IPS-18c (cell line): Measurements from ENCODE around the gene EXOC3L4.

ENCODE experiments used
- H3K4me3 ChIP-seq: 2 replicates; pipeline ENCODE4 v1.7.0; 2013; ENCODE audit warnings: low read depth, mild to moderate bottlenecking, low read length, moderate library complexity; ENCODE audit not compliant: insufficient read depth
- H3K9me3 ChIP-seq: one replicate; pipeline ENCODE4 v1.6.1; 2013; ENCODE audit warnings: mild to moderate bottlenecking, low read length, moderate library complexity; ENCODE audit not compliant: control insufficient read depth, insufficient read depth

Gene EXOC3L4

DNA sequence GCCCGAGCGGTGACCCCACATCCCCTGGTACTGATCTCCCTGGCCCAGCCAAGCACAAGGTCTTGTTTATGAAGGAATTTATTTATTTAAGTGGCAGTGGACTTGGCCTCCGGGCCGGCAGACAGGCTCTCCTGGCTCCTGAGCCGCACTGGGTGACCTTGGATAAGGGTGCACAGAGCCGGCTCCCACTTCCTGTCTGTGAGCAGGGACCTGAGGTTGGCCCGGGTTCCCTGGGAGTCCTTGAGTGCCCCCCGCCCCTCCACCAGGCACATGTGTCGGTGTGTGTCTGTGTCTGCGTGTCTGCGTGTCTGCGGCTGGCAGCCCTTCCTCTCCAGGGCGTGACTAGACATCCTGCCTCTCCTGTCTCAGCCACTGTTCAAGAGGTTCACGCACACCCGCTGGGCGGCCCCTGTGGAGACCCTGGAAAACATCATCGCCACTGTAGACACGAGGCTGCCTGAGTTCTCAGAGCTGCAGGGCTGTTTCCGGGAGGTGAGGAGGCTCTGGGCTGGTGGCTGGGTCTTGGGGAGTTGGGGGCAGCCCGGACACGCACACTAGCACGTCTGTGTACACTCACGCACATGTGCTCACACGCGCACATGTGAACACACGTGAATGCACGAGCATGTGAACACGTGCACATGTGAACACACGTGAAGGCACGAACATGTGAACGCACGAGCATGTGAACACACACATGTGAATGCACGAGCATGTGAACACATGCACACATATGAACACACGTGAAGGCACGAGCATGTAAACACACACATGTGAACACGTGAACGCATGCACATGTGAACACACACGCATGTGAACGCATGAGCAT is 38.1 kb downstream of the EXOC3L4 start:
- H3K4me3 ChIP-seq = no peak overlapping the region
- H3K9me3 ChIP-seq = no peaks in the 10 kb centered on the region

- H3K9me3 ChIP-seq = no peaks in the 10 kb centered on the region
These were observed 39.0 kb downstream of the EXOC3L4 start for GRCh38 chr14:103133210-103134140.

DNA sequence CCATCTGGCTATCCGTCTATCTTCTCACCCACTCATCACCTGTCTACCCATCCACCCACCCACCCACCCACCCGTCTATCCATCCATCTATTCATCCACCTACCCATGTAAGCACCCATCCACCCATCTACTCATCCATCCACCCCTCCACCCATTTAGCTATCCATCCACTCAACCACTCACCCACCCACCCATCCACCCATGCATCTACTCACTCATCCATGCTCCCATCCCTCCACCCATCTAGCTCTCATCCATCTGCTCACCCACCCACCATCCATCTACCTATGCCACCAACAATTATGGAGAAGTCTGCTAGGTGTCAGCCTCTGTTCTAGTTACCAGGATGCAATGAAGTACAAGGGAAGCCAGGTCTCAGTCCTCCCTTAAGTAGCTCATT is 39.9 kb downstream of the EXOC3L4 start:
- H3K9me3 ChIP-seq = no peaks in the 10 kb centered on the region
- H3K4me3 ChIP-seq = no peak overlapping the region

More at GRCh38 chr14:103133210-103134140, 39.0 kb downstream of the EXOC3L4 start:
- no peak overlapping the region for H3K4me3 ChIP-seq

DNA sequence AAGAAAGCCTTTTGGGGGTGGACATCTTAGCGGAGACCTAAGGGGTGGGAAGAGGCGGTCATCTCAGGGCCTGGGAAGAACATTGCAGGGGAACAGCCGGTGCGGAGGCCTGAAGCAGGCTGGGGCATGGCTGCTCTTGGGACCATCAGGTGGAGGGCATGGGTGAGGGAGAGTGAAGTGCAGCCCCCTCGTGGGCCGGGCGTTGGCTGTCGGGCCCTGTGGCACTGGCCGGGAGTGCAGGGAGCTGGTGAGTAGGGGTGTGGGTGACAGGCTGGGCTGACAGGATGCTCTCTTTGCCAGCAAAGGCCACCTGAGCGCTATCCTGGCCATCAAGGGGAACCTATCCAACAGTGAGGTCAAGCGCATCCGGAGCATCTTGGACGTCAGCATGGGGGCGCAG is 40.4 kb downstream of the EXOC3L4 start:
- H3K9me3 ChIP-seq = no peaks in the 10 kb centered on the region
- H3K4me3 ChIP-seq = no peak overlapping the region

GRCh38 chr14:103135333-103136260 is 41.1 kb downstream of the EXOC3L4 start:
- no peak overlapping the region for H3K4me3 ChIP-seq
- H3K9me3 ChIP-seq = no peaks in the 10 kb centered on the region

- Histone ChIP-seq H3K4me3 (no peak overlapping the region), H3K9me3 (no peaks in the 10 kb centered on the region)
These were observed 42.1 kb downstream of the EXOC3L4 start for GRCh38 chr14:103136388-103137271.

GRCh38 chr14:103137689-103138300 is 43.3 kb downstream of the EXOC3L4 start:
- Histone ChIP-seq H3K9me3 (no peaks in the 10 kb centered on the region), H3K4me3 (no peak overlapping the region)

DNA sequence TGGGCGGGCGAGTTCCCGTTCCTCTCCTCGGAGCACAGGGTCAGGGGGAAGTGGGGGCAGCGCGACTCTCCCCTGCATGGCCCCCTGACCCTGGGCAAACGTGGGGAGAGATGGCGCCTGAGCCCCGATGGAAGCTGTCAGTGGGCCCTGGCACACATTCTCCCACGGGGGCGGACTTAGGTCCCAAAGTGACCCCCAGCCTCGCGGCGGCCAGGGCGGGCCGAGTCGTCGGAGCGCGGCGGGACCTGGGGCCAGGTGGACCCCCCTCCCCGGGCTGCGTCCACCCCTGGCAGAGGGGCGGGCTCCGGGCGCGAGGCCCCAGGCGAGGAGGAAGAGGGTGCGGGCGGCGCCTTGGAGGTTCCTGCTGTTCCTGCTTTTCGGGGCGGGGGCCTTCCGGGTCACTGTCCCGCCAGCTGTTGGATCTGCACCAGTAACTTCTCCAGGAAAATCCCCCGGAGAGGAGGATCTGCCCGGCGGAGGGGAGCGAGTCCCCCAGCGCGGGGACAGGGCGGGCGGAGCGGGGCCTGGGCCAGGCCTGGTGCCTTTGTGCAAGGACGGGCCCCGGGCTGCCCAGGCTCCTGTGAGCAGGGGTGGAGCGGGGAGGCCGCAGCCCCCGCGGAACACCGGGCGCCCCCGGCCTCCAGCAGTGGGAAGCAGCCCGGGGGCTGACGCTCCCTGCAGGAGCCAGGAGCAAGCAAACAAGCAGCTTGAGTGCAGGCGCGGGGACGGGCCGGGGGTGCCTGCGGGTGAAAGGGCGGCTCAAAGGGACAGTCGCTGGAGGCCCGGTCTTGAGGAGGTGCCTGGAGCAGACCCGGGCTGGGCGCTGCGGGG is 44.0 kb downstream of the EXOC3L4 start:
- no peaks in the 10 kb centered on the region for H3K9me3 ChIP-seq
- peak overlapping the region; percentile 57 for H3K4me3 ChIP-seq

DNA sequence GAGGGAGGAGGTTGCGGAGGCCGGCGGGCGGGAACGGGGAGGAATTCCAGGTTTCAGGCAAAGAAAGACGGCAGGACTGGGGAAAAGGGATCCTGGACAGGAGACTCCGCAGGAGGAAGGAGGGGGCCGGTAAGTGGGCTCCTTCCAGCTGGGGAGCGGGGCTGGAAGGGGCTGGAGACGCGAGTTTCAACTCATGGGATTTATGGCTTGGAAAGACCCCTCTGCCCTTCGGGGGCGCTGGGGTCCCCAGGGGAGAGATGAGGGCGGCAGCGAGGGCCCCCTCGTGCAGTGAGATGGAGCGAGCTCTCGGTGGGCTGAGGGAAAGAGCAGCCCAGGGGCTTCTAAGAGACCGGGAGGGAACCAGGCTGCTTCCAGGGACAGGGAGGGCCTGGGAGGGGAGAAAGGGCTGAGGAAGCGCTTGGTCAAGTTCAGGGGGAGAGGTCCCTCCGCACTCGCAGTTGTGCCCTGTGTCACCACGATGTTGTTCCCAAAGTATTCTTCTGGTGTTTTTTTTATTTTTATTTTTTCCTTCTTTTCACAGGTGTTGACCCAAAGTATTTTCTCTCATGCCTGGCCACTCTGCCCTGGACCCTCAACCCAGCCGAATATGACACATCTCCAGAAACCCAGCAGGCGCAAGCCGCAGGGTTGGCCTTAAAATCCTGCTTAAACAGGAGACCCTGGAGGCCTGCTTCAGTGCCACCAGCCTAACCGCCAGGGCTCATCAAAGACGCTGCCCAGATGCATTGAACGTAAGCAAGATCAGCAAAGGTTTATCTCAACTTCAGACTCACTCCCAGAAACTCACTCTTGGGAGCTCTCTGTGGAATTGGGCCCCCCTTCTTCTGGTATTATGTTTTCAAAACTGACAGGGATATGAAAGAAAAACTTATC is 44.9 kb downstream of the EXOC3L4 start:
- H3K9me3 ChIP-seq = no peaks in the 10 kb centered on the region
- H3K4me3 ChIP-seq = peak overlapping the region; percentile 57

DNA sequence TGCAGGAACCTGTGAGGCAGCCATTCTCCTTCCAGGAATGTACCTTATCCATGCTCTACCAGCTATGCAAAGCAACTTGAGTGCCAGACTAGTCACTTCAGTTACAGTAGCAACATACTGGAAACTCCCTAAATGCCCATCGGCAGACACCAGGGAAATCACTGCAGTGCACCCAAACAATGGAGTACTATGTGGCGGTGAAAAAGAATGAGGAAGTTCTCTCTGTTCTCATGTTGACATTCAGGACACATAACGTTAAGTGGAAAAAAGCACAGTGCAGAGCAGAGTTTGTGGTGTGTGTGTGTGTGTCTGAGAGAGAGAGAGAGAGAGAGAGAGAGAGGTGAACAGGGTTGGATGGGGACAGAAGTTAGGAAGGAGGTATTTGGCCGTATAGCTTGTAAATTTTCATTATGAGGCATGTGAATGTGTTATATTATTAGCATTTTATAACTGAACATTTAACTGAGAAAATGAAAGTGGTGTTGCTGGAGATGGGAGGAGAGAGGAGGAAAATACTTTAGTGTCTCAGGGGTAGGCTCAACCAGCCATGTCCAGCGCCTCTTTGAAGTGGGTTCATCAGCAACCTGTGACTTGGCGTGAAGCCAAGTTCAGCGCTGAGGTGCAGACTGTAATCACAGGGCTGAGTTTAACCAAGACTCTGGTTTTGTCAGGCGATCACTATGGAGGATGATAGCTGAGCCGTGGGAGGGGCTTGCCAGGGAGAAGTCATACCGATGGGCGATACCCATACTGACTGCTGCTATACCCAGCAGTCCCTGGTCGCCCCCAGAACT is 46.0 kb downstream of the EXOC3L4 start:
- H3K4me3 ChIP-seq = no peak overlapping the region
- H3K9me3 ChIP-seq = no peaks in the 10 kb centered on the region

GRCh38 chr14:103141117-103141796 is 46.7 kb downstream of the EXOC3L4 start:
- Histone ChIP-seq H3K9me3 (no peaks in the 10 kb centered on the region), H3K4me3 (no peak overlapping the region)

DNA sequence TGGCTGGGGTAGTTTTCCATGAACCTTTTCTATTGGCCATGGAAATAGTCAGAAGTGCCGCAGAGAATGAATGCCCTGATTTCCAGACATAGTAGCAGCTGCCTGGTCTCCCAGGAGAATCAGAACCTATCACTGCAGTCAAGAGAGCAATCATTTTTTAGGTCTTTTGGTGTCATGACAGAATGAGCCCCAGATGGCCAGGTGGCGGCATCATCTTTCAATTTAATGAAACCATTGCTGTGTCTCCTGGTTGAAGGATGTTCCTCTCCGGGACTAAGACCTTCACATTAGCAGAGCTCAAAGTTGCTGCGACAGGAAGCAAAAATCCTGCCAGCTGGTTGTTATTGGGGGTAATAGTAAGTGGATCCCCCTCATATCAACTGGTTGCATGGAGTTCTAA is 47.5 kb downstream of the EXOC3L4 start:
- no peaks in the 10 kb centered on the region for H3K9me3 ChIP-seq
- no peak overlapping the region for H3K4me3 ChIP-seq

GRCh38 chr14:103142721-103143302 is 48.3 kb downstream of the EXOC3L4 start:
- H3K4me3 ChIP-seq = no peak overlapping the region

More at GRCh38 chr14:103142721-103143302, 48.3 kb downstream of the EXOC3L4 start:
- H3K9me3 ChIP-seq = no peaks in the 10 kb centered on the region
